22Rv1 (cell line): ENCODE results near the gene WHRN.

Experiments
- H3K27ac ChIP-seq: fragments of 450-650 bp; 2 replicates; pipeline ENCODE4 v1.5.1; 2017
- CTCF ChIP-seq: fragments of 450-650 bp; IDR thresholded peaks from 2 replicates; pipeline ENCODE4 v1.5.1; 2017; ENCODE audit warnings: mild to moderate bottlenecking
- ZFX ChIP-seq: fragments of 450-650 bp; IDR thresholded peaks from 2 replicates; pipeline ENCODE4 v1.6.1; 2017; ENCODE audit warnings: antibody characterized with exemption, borderline replicate concordance

Gene WHRN

GRCh38 chr9:114448706-114449105 is 56.6 kb downstream of the WHRN start:
- TF ChIP-seq ZFX (no peak), CTCF (no peak)
- H3K27ac ChIP-seq = no peak overlapping the region

DNA sequence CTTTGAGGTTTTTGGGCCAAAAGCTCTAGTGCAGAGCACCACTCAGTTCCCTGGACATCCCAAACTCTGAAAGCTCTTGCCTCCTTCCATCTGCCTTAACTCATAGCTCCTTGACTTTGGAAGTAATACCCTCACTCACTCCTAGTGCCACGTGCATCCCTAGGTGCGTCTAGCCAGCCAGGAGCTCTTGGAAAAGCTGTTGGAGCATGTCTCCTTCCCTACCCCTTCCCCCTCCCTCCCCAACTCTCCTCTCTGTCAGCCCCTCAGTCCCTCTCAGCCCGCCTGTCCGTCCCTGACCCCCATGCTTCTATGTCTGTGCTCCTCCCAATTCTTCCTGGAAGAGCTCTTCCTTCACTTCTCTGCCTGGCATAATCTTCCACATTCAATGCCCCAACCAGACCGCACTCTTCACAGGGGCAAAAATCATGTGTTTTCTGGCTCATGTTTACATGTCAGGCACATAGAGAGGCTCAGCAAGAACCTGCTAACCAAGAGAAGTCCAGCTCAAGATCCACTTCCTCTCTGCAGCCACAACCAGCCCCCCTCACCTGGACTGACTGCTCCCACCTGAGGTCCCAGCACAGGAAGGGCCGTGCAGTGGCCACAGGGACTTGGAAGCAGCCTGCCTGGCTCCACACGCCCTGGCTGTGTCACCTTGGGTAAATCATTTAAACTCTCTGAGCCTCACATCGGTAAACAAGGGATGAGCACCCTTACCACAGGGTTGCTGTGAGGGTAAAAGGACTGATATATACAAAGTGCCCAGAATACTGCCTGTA is 58.4 kb downstream of the WHRN start:
- no peak for TF ChIP-seq CTCF
- TF ChIP-seq ZFX = no peak
- H3K27ac ChIP-seq = no peak overlapping the region

DNA sequence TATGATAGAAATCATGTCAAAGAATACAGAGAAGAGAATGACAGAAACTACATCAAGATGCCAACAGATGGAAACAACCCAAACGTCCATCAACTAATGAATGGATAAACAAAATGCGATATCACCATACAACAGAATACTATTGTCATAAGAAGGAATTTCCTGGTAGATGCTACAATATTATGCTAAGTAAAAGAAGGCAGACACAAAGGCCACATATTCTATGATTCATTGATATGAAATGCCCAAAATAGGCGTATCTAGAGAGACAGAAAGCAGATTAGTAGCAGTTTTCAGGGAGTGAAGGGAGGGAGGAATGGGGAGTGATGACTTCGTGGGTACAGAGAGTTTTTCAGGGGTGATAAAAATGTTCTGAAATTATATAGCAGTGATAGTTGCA is 59.2 kb downstream of the WHRN start:
- no peak for TF ChIP-seq CTCF

GRCh38 chr9:114445616-114446015 is 59.7 kb downstream of the WHRN start:
- H3K27ac ChIP-seq = no peak overlapping the region
- no peak for TF ChIP-seq CTCF
- no peak for TF ChIP-seq ZFX

More for the DNA sequence above, 59.2 kb downstream of the WHRN start:
- H3K27ac ChIP-seq = no peak overlapping the region

DNA sequence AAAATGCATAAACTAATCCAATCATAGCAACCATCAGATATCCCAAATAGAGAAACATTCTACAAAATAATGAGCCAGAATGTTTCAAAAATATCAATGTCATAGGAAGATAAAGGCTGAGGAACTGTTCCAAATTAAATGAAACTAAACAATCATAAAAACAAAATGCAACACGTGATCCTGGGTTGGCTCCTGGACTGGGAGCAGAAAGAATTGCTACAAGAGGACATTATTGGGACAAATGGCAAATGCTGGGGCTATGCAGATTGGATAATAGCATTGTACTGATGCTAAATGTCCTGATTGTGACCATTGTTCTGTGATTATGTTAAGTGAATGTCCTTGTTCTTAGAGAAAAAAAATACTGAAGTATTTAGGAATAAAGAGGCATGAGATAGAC is 63.3 kb downstream of the WHRN start:
- no peak overlapping the region for H3K27ac ChIP-seq
- TF ChIP-seq CTCF (no peak), ZFX (no peak)

DNA sequence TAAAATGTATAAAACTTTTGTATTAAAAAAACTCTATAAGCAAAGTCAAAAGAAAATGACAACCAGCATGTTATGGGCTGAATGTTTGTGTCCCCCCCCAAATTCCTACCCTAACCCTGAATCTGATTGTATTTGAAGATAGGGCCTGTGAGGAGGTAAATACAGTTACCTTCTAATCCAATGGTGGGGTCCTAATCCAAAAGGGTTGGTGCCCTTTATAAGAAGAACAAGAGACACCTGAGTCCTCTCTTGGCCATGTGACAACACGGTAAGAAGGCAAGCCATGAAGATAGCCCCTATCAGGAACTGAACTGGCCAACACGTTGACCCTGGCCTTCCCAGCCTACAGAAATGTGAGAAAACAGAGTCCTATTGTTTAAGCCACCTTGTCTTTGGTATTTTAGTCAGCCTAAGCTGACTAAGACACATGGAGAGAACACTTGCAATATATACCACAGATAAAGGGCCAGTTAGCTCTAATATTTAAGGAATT is 67.8 kb downstream of the WHRN start:
- H3K27ac ChIP-seq = no peak overlapping the region
- TF ChIP-seq ZFX = no peak
- no peak for TF ChIP-seq CTCF

- TF ChIP-seq CTCF (peak; percentile 73), ZFX (no peak)
Measured at GRCh38 chr9:114434878-114435311, 70.4 kb downstream of the WHRN start.

More at GRCh38 chr9:114434878-114435311, 70.4 kb downstream of the WHRN start:
- no peak overlapping the region for H3K27ac ChIP-seq
